IMR-90 (cell line): ENCODE results near the gene CREB5. TPM values are rescaled to one million over a fixed set of nuclear protein-coding genes. Genes with fewer than 3 reads are reported as not detected.

Source experiments
- ATAC-seq: fragments of 200-7000 bp; cut with Tn5 transposase; 2 replicates; pipeline ENCODE4 v1.9.1; 2020; ENCODE audit warnings: low read depth, mild to moderate bottlenecking, moderate library complexity
- BruUV-seq: library from RNA; stranded (reverse); fragments of 400-500 nt; replicated peaks from 2 replicates; lab custom pipeline; 2021; lab: Mats Ljungman, UMichigan
- CTCF ChIA-PET: fragments of 300-600 bp; formaldehyde crosslinking; extraction: SDS; loops from one replicate; lab custom pipeline; 2021; ENCODE audit warnings: antibody characterized with exemption; lab: Yijun Ruan, JAX
- POLR2A ChIA-PET: fragments of 300-600 bp; sonication (Branson Sonifier 250); formaldehyde crosslinking; loops from one replicate; lab custom pipeline; 2022; ENCODE audit warnings: antibody characterized with exemption; ENCODE audit not compliant: unreplicated experiment; lab: Charles Lee
- DNase-seq: peaks from one replicate; pipeline ENCODE4 v3.0.0; 2013
- H2AFZ ChIP-seq: replicated peaks from 2 replicates; pipeline ENCODE3; 2013; ENCODE audit warnings: low read length, mild to moderate bottlenecking; ENCODE audit not compliant: poor library complexity
- H2AK5ac ChIP-seq: 2 replicates; pipeline ENCODE4 v1.6.1; 2013; ENCODE audit warnings: low read depth, low read length, inconsistent platforms
- H2AK9ac ChIP-seq: replicated peaks from 2 replicates; pipeline ENCODE3; 2013; ENCODE audit warnings: mild to moderate bottlenecking, low read depth, low read length, moderate library complexity; ENCODE audit not compliant: poor library complexity
- H2BK120ac ChIP-seq: 2 replicates; pipeline ENCODE4 v1.6.1; 2013; ENCODE audit warnings: low read depth, low read length, inconsistent platforms
- H2BK15ac ChIP-seq: 3 replicates; pipeline ENCODE4 v1.6.1; 2013; ENCODE audit warnings: low read depth, low read length, inconsistent platforms
- H2BK20ac ChIP-seq: 2 replicates; pipeline ENCODE4 v1.6.1; 2013; ENCODE audit warnings: low read depth, mild to moderate bottlenecking, inconsistent platforms, low read length, moderate library complexity
- H2BK5ac ChIP-seq: 2 replicates; pipeline ENCODE4 v1.6.1; 2013; ENCODE audit warnings: mild to moderate bottlenecking, low read depth, low read length, inconsistent platforms; ENCODE audit not compliant: poor library complexity, severe bottlenecking
- H3K14ac ChIP-seq: replicated peaks from 2 replicates; pipeline ENCODE4 v1.6.1; 2013; ENCODE audit warnings: low read depth, low read length, inconsistent platforms
- H3K18ac ChIP-seq: 2 replicates; pipeline ENCODE4 v1.6.1; 2013; ENCODE audit warnings: low read depth, low read length, control low read depth
- H3K23ac ChIP-seq: 2 replicates; pipeline ENCODE4 v1.6.1; 2013; ENCODE audit warnings: low read depth, low read length, inconsistent platforms
- H3K27ac ChIP-seq: 2 replicates; pipeline ENCODE4 v1.5.1; 2013; ENCODE audit warnings: mild to moderate bottlenecking, control low read depth, low read length; ENCODE audit not compliant: insufficient read depth
- H3K27me3 ChIP-seq: 2 replicates; pipeline ENCODE4 v1.6.1; 2013; ENCODE audit warnings: low read length; ENCODE audit not compliant: control insufficient read depth, insufficient read depth
- H3K36me3 ChIP-seq: 2 replicates; pipeline ENCODE4 v1.6.1; 2013; ENCODE audit warnings: low read length, mixed read lengths; ENCODE audit not compliant: control insufficient read depth, insufficient read depth
- H3K4ac ChIP-seq: 2 replicates; pipeline ENCODE4 v1.6.1; 2013; ENCODE audit warnings: low read depth, low read length, inconsistent platforms
- H3K4me1 ChIP-seq: 2 replicates; pipeline ENCODE4 v1.6.1; 2013; ENCODE audit warnings: low read length, mixed read lengths; ENCODE audit not compliant: control insufficient read depth, insufficient read depth
- H3K4me2 ChIP-seq: 2 replicates; pipeline ENCODE4 v1.6.1; 2013; ENCODE audit warnings: low read depth, mild to moderate bottlenecking, control low read depth, low read length, moderate library complexity
- H3K4me3 ChIP-seq: 2 replicates; pipeline ENCODE4 v1.5.1; 2013; ENCODE audit warnings: low read depth, mild to moderate bottlenecking, control low read depth, low read length, moderate library complexity; ENCODE audit not compliant: insufficient read depth
- H3K56ac ChIP-seq: 2 replicates; pipeline ENCODE4 v1.6.1; 2013; ENCODE audit warnings: low read length, inconsistent platforms; ENCODE audit not compliant: insufficient read depth; ENCODE audit errors: extremely low read depth
- H3K79me1 ChIP-seq, 2 experiments: 2 replicates each; pipeline ENCODE4 v1.6.1; 2013; ENCODE audit warnings: low read length in 2 of 2, inconsistent platforms in 1 of 2, low read depth in 1 of 2
- H3K9ac ChIP-seq: 2 replicates; pipeline ENCODE4 v1.6.1; 2013; ENCODE audit warnings: low read depth, low read length, control low read depth
- H3K9me1 ChIP-seq: 2 replicates; pipeline ENCODE4 v1.6.1; 2013; ENCODE audit warnings: low read length, inconsistent platforms; ENCODE audit not compliant: insufficient read depth
- H3K9me3 ChIP-seq: 2 replicates; pipeline ENCODE4 v1.6.1; 2013; ENCODE audit warnings: low read length; ENCODE audit not compliant: control insufficient read depth, insufficient read depth
- H4K20me1 ChIP-seq: 2 replicates; pipeline ENCODE4 v1.6.1; 2013; ENCODE audit warnings: low read length, inconsistent platforms; ENCODE audit not compliant: insufficient read depth
- H4K5ac ChIP-seq: 2 replicates; pipeline ENCODE4 v1.6.1; 2013; ENCODE audit warnings: mild to moderate bottlenecking, low read depth, low read length, control low read depth
- H4K8ac ChIP-seq, 2 experiments: 2 replicates each; pipeline ENCODE4 v1.6.1; 2013; ENCODE audit warnings: low read depth in 2 of 2, low read length in 2 of 2, control low read depth in 1 of 2, inconsistent platforms in 1 of 2
- H4K91ac ChIP-seq: 2 replicates; pipeline ENCODE4 v1.6.1; 2013; ENCODE audit warnings: low read depth, low read length, inconsistent platforms; ENCODE audit not compliant: insufficient read depth
- BHLHE40 ChIP-seq: fragments of 150-350 bp; IDR thresholded peaks from 2 replicates; pipeline ENCODE4 v1.6.1; 2016; ENCODE audit warnings: mild to moderate bottlenecking, low read depth, low read length
- CEBPB ChIP-seq: IDR thresholded peaks from 2 replicates; pipeline ENCODE4 v1.6.1; 2012; ENCODE audit warnings: low read depth, low read length, improper control_type of control experiment
- CHD1 ChIP-seq: IDR thresholded peaks from 2 replicates; pipeline ENCODE4 v1.6.1; 2012; ENCODE audit warnings: low read depth, low read length, improper control_type of control experiment
- CTCF ChIP-seq: conservative IDR thresholded peaks from 2 replicates; pipeline ENCODE4 v1.5.1; 2012; ENCODE audit warnings: mild to moderate bottlenecking, low read depth, low read length, improper control_type of control experiment
- ELK1 ChIP-seq: fragments of 150-350 bp; IDR thresholded peaks from 2 replicates; pipeline ENCODE4 v1.6.1; 2016; ENCODE audit warnings: low read depth, mild to moderate bottlenecking, low read length, moderate library complexity, borderline replicate concordance
- FOS ChIP-seq: fragments of 150-350 bp; IDR thresholded peaks from 2 replicates; pipeline ENCODE4 v1.6.1; 2016; ENCODE audit warnings: low read depth, low read length
- MAFK ChIP-seq: IDR thresholded peaks from 2 replicates; pipeline ENCODE4 v1.6.1; 2012; ENCODE audit warnings: low read depth, low read length, improper control_type of control experiment
- MAZ ChIP-seq: IDR thresholded peaks from 2 replicates; pipeline ENCODE4 v1.6.1; 2012; ENCODE audit warnings: low read depth, mild to moderate bottlenecking, low read length, improper control_type of control experiment, moderate library complexity, borderline replicate concordance
- MXI1 ChIP-seq: IDR thresholded peaks from 2 replicates; pipeline ENCODE4 v1.6.1; 2012; ENCODE audit warnings: low read depth, mild to moderate bottlenecking, low read length, moderate library complexity, borderline replicate concordance
- NFE2L2 ChIP-seq: fragments of 150-350 bp; IDR thresholded peaks from 2 replicates; pipeline ENCODE4 v1.6.1; 2016; ENCODE audit warnings: low read depth, mild to moderate bottlenecking, low read length
- POLR2A ChIP-seq: IDR thresholded peaks from 2 replicates; pipeline ENCODE4 v1.6.1; 2012; ENCODE audit warnings: mild to moderate bottlenecking, low read depth, low read length
- RAD21 ChIP-seq: IDR thresholded peaks from 2 replicates; pipeline ENCODE4 v1.6.1; 2012; ENCODE audit warnings: low read length, improper control_type of control experiment
- RCOR1 ChIP-seq: IDR thresholded peaks from 2 replicates; pipeline ENCODE4 v1.6.1; 2012; ENCODE audit warnings: mild to moderate bottlenecking, low read length, improper control_type of control experiment; ENCODE audit not compliant: insufficient replicate concordance
- RFX5 ChIP-seq: IDR thresholded peaks from 2 replicates; pipeline ENCODE4 v1.8.0; 2012; ENCODE audit warnings: low read depth, mild to moderate bottlenecking, low read length, moderate library complexity
- SMC3 ChIP-seq: fragments of 150-350 bp; IDR thresholded peaks from 2 replicates; pipeline ENCODE4 v1.6.1; 2016; ENCODE audit warnings: low read depth, mild to moderate bottlenecking, antibody characterized with exemption, low read length, moderate library complexity
- WGBS, 2 experiments: methylation state at CpG; one replicate each; pipeline versions ENCODE4 v1.1.5 to v1.1.7; 2013; ENCODE audit warnings: missing lambda C conversion rate in 2 of 2; ENCODE audit not compliant: insufficient read length in 1 of 2; ENCODE audit errors: extremely low coverage in 2 of 2; 5-methylcytosine and 5-hydroxymethylcytosine counted together
- dilution Hi-C: fragments of 300-500 bp; cut with HindIII; formaldehyde crosslinking; loops from one replicate; pipeline ENCODE4 v1.14.3; 2018; ENCODE audit warnings: low sequenced_read_pairs; ENCODE audit not compliant: unreplicated experiment
- in situ Hi-C: fragments of 300-500 bp; cut with MboI; formaldehyde crosslinking; loops from 3 replicates; pipeline ENCODE4 v1.14.3; 2019; ENCODE audit warnings: low sequenced_read_pairs, inconsistent platforms, mixed read lengths
- intact Hi-C: fragments of 100-400 bp; cut with micrococcal nuclease; formaldehyde crosslinking; loops from 2 replicates; pipeline ENCODE4 v1.10.0; 2022
- polyA plus RNA-seq, 3 experiments: library from polyadenylated mRNA; depleted of rRNA; stranded (reverse); fragments of >200 nt; gene quantifications; 2 replicates each; pipeline ENCODE4 v1.2.3, GENCODE V29; 2012; ENCODE audit warnings: low replicate concordance in 1 of 3
- total RNA-seq: library from RNA; depleted of rRNA; stranded (reverse); fragments of >200 nt; gene quantifications from 2 replicates; pipeline ENCODE4 v1.2.3, GENCODE V29; 2012
- TF ChIP-seq, protein P1 (sequence below): fragments of 150-350 bp; IDR thresholded peaks from 2 replicates; pipeline ENCODE4 v1.6.1; 2017; ENCODE audit warnings: mild to moderate bottlenecking, antibody characterized with exemption, low read length, low read depth

The CREB5 gene
- total and polyA plus RNA-seq, 2 of the 4 experiments (the other 2 are of a cell fraction), result 7.3 to 13.1 TPM

- ATAC-seq (no peak), DNase-seq (no peak)
- Histone ChIP-seq H2AK9ac (no peak overlapping the region), H3K56ac (no peak overlapping the region), H3K4ac (no peak overlapping the region), H3K9me1 (no peaks in the 10 kb centered on the region; the same call in 1 of the 2 replicates), H4K91ac (no peak overlapping the region), H2AFZ (no peak overlapping the region), H4K20me1 (no peaks in the 10 kb centered on the region), H4K5ac (no peak overlapping the region), H3K18ac (no peak overlapping the region), H3K79me1 (no peaks in the 10 kb centered on the region), H2BK5ac (no peak overlapping the region), H3K36me3 (no peaks in the 10 kb centered on the region), H3K4me3 (no peak overlapping the region), H3K9ac (no peak overlapping the region), H3K23ac (no peak overlapping the region), H2BK15ac (no peak overlapping the region), H3K9me3 (no peaks in the 10 kb centered on the region), H3K4me1 (peaks cover 4% of the 10 kb centered on the region; the same call in 1 of the 2 replicates), H3K14ac (no peak overlapping the region), H4K8ac (no peak overlapping the region), H3K27me3 (no peaks in the 10 kb centered on the region; the same call in 1 of the 2 replicates), H2AK5ac (no peak overlapping the region), H3K4me2 (no peak overlapping the region), H2BK120ac (no peak overlapping the region), H2BK20ac (no peak overlapping the region), H3K27ac (no peak overlapping the region)
- intact Hi-C loops, result no loop called here
- no CpG with 5 or more reads among the region's 5 CpGs for WGBS, 2 experiments
- ChIA-PET CTCF (interaction anchor here (1.1 kb wide), 1 partner anchor 15 kb away, joined by 3 read pairs; no protein-coding TSS in a partner anchor), POLR2A (no interaction called here)
- in situ Hi-C loops, result no loop called here
- no peak for TF ChIP-seq RAD21
- TF ChIP-seq RCOR1, result no peak
- TF ChIP-seq MAZ, result no peak
- no peak for TF ChIP-seq RFX5
- no peak for TF ChIP-seq NFE2L2
- no peak for TF ChIP-seq MAFK
- no peak for TF ChIP-seq SMC3
- TF ChIP-seq, protein P1, sequence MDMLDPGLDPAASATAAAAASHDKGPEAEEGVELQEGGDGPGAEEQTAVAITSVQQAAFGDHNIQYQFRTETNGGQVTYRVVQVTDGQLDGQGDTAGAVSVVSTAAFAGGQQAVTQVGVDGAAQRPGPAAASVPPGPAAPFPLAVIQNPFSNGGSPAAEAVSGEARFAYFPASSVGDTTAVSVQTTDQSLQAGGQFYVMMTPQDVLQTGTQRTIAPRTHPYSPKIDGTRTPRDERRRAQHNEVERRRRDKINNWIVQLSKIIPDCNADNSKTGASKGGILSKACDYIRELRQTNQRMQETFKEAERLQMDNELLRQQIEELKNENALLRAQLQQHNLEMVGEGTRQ, result no peak
- TF ChIP-seq BHLHE40, result no peak
- TF ChIP-seq CTCF, result no peak
- TF ChIP-seq MXI1, result no peak
- no peak for TF ChIP-seq CEBPB
- TF ChIP-seq FOS, result no peak
- no peak for TF ChIP-seq POLR2A
- no peak for TF ChIP-seq ELK1
- TF ChIP-seq CHD1, result no peak
- no TSS peak for BruUV-seq
- dilution Hi-C loops, result no loop called here
Measured at GRCh38 chr7:28446131-28446530, 33.8 kb downstream of the CREB5 start.
